RPMI7951 (cell line): ENCODE results near the gene GPR141. TPM values are rescaled to one million over a fixed set of nuclear protein-coding genes. Genes with fewer than 3 reads are reported as not detected.

ENCODE experiments used
- DNase-seq: peaks from one replicate; pipeline ENCODE4 v3.0.0-alpha.2; 2012; ENCODE audit warnings: low read depth
- total RNA-seq: library from RNA; depleted of rRNA; stranded (reverse); fragments of >200 nt; shearing (Covaris generic); gene quantifications from 2 replicates; pipeline ENCODE4 v1.2.3, GENCODE V29; 2014

GPR141 gene
- total RNA-seq, 1 experiment from 2014 or later = not detected

DNA sequence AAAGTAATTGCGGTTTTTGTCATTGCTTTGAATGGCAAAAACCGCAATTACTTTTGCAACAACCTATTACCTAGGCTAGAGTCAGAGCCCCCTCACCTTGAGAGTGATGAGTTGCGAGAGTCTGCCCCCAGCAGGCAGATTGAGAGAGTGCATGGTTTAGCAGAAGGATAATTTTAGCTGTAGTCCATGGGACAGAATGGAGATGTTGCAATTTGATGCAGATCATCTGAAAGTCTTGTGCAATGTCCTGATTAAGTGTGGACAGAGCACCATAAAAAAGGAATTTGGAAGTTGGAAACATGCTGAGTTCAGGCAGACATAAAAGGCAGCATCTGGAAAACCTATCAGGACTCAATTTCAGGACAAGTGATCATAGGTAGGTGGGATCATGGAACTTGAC is 48.7 kb downstream of the GPR141 start:
- DNase-seq = no peak

GRCh38 chr7:37732888-37733287 is 49.3 kb downstream of the GPR141 start:
- no peak for DNase-seq

DNA sequence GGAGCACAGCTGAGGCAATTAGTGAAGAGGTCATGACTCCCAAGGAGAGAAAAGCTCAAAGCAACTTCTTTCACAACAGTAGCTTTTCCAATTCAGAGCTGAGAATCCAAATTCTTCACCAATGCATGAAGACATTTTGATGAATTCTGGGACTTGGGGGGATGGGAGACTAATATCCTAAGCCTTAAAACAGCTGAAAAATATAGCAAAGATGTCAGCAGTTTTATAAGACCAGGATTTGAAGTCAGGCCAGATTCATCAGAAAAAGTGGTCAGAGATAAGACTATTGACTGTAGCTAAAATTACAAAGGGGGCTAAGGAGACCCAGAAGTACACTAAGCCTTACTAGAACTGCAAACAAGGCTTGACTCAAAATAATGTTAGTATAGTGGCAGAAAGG is 51.6 kb downstream of the GPR141 start:
- DNase-seq = no peak

GRCh38 chr7:37738321-37738720 is 54.8 kb downstream of the GPR141 start:
- DNase-seq = no peak

GRCh38 chr7:37740398-37740797 is 56.8 kb downstream of the GPR141 start:
- DNase-seq = no peak

DNA sequence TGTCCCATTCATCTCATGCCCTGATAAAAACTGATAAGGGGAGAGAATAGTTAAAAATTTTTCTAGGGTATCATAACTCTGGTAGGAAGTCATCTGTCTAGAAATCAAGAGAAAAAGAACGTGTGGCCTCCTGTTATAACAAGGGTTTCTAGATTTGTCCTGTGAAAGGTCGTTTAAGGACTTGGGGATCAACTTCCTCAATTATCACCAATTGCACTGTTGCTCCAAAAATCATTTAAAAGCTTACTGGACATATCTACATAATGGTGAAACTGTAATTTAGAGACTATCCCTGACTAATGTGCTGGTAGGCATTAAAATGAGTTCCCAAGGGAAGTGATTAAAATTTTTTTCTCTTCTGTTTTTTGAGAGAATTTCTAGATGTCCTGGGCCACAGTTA is 58.2 kb downstream of the GPR141 start:
- DNase-seq = no peak

GRCh38 chr7:37751096-37751495 is 67.5 kb downstream of the GPR141 start:
- no peak for DNase-seq

DNA sequence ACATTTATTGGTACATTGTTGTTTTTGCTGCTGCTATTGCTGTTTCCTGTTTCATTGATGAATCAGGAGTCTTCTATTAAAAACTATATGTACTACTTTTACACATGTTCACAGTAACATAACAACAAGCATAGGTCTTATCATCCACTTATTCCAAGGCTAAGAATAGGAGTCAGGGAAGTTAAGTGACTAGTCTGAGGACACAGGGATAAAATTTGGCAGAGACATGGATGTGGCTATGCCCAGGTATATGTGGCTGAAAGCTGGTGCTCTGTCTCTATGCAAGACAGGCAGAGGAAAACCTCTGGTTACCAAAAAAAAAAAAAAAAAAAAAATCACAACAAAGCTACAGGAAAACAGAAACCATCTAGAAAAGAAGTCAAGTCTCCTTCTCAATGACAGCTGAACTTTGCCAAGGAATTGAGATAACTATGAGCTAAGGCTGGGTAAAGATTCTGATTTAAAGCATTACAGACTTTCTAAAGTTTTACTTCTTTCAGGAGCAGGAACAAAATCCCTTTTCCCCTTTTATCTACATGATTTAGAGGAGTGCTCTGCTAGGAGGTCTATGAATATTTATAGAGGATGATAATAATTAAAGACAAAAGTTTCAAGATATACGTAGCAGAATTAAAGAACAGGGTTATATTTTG is 70.0 kb downstream of the GPR141 start:
- no peak for DNase-seq

DNA sequence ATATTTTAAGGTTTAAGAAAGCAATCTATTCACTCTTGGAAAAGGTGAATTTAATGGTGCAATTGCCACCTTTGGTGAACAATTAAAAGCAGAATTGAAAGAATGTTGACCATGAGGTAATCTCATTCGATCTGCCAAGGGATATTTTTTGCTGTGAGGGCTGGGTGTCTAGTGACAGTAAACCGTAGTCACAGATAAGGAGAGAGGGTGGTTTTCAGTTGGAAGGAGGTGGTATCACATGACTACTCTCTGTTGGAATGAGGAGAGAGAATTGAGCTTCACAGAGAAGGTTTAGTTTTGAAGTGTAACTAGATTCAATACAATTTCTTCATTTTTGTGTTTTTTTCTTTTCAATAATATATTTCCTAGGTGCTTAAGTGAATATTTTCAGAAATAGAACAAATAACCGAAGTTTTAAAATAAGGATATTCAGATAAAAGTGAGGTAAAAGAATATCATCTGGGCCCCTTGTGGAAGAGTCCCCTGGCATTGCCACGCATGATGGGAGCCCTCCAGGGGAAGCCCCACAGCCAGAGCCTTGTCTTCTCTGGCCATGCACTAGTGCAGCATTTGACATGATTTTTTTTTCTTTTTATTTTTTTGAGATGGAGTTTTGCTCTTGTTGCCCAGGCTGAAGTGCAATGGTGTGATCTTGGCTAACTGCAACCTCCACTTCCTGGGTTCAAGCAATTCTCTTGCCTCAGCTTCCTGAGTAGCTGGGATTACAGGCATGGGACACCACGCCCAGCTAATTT is 73.4 kb downstream of the GPR141 start:
- DNase-seq = no peak

DNA sequence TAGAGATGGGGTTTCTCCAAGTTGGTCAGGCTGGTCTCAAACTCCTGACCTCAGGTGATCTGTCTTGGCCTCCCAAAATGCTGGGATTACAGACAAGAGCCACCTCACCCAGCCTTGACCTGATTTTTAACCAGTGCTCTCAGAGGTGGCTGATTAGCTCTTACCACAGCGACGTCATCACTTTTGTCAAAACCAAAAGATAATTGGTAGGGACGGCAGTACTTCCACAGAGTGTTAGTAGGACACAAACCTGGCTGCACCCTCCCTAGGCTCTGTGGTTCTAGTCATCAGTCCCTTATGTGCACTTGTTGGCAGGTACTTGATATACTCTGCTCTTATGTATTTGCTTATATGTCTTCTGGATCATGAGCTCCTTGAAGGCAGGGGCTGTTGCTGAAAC is 74.0 kb downstream of the GPR141 start:
- DNase-seq = no peak

DNA sequence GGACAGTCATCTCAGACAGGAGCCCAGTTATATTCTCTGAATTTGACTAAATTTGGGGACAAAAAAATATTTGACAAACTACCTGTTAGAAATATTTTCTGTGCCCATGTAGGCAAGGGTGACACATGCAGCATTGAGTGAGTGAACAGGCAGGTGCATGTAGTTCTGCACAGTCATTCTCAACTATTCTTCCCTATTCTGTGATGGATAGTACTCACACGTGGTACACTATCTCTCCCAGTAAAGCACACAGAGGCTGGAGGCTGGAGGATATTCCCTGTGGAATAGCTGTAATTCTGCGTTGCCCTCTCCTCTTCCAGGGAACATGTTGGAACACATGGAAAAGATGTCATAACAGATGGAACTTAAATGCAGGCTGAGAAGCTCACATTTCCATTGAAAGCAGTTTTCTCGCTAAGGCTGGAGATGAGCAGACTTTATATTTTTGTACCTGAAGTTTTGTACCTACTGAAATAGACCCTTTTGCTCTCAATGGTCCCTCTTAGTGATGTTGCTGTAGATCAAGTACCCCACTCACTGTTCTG is 75.0 kb downstream of the GPR141 start:
- DNase-seq = no peak

GRCh38 chr7:37759526-37759925 is 76.0 kb downstream of the GPR141 start:
- no peak for DNase-seq

DNA sequence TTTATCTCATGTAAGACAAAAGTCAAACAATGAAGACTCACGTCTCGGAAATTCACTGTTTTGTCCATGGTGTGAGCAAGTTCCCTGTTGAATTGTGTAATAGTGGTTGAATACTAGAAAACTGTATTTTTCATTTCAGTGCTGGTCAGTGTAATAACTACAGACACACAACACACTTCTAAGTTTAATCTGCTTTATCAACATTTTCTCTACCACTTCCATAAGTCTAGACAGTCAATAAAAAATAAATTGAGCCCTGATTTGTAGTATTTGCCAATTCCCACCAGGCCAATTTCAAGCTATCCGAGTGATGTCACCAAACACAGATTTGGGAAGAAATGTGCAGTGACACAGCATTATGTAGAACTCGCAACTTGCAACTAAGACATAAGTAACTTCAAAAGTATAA is 81.9 kb downstream of the GPR141 start:
- no peak for DNase-seq

GRCh38 chr7:37765872-37766525 is 82.4 kb downstream of the GPR141 start:
- no peak for DNase-seq

GRCh38 chr7:37768611-37769010 is 85.0 kb downstream of the GPR141 start:
- DNase-seq = no peak

- no peak for DNase-seq
Observed at GRCh38 chr7:37769291-37769690, 85.7 kb downstream of the GPR141 start.

DNA sequence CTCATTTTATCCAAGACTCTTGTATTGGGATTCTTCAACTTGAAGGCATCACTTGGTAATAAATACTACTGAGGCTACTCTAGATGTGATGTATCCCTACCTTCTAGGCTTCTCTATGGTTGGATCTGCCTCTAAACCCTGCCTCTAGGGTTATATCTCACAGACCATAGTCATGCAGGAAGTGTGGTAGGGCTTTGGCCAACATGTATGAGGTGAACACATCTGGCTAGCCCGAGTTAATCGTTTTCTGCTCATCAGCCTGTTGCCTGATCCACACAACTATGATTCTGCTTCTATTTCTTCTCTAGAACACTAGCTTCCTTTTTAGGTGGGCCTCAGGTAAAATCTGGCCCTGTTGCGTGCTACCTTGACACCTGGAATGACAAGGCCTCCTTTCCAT is 86.2 kb downstream of the GPR141 start:
- no peak for DNase-seq

DNA sequence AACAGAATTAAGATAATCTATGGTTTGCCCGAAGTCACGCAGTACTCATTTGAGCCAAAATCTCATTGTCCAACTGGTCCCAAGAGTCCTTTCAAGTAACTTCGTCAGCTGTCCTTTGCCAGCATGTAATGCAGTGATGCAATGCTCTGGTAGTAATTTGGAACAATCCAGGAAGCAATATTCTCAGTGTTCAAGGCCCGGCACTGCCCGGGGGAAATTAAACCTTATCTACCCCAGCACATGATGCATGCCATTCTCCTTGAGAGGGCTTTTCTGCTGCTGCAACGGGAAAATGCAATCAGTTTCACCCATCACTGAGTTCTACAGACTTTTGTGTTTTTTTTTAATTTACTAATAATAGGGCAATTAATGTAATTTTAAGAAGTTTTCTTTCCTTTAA is 87.3 kb downstream of the GPR141 start:
- no peak for DNase-seq

- DNase-seq = no peak
Observed at GRCh38 chr7:37771342-37771741, 87.8 kb downstream of the GPR141 start.

GRCh38 chr7:37771801-37772200 is 88.2 kb downstream of the GPR141 start:
- DNase-seq = no peak

- no peak for DNase-seq
Observed at GRCh38 chr7:37775921-37776320, 92.4 kb downstream of the GPR141 start.

- DNase-seq = no peak
Observed at GRCh38 chr7:37781156-37781555, 97.6 kb downstream of the GPR141 start.

GRCh38 chr7:37782166-37782565 is 98.6 kb downstream of the GPR141 start:
- DNase-seq = no peak
